ENCODE results near the gene DNAH8. TPM values are rescaled to one million over a fixed set of nuclear protein-coding genes. Genes with fewer than 3 reads are reported as not detected.
A peak's percentile ranks its signal among the peaks of the same experiment; 100 is the strongest.
"Not testable (repeated sequence)": the region's sequence is repeated elsewhere in the genome, so short reads cannot be mapped to it uniquely, and the experiment has no call there.

The DNAH8 gene
- total RNA-seq, 1 donor from 2014 or later = not detected

- no peak overlapping the region for H3K27ac ChIP-seq (ENCODE audit: low read depth, low read length)
- no peaks in the 10 kb centered on the region for H3K36me3 ChIP-seq (ENCODE audit: insufficient read depth, low read length)
- no peaks in the 10 kb centered on the region for H4K20me1 ChIP-seq (ENCODE audit: insufficient read depth, low read length)
- Mint-ChIP-seq H3K4me1 (ENCODE audit: low read depth, unreplicated experiment) (peaks cover 8% of the 10 kb centered on the region), H3K36me3 (ENCODE audit: low read depth, unreplicated experiment) (no peaks in the 10 kb centered on the region), H3K27me3 (ENCODE audit: low read depth, unreplicated experiment) (peaks cover 8% of the 10 kb centered on the region), H3K9me3 (ENCODE audit: unreplicated experiment) (no peaks in the 10 kb centered on the region), H3K4me3 (ENCODE audit: unreplicated experiment) (no peak overlapping the region), H3K27ac (ENCODE audit: unreplicated experiment) (no peak overlapping the region)
- H3K9me3 ChIP-seq (ENCODE audit: insufficient read depth, low read depth, low read length) = no peaks in the 10 kb centered on the region
- H2AFZ ChIP-seq (ENCODE audit: low read depth, low read length) = peak overlapping the region; percentile 58
- peaks cover 3% of the 10 kb centered on the region for H3K27me3 ChIP-seq (ENCODE audit: insufficient read depth, low read length)
- TF ChIP-seq CTCF (IDR thresholded peaks at IDR 0.05; ENCODE audit: insufficient read depth, low read depth, low read length) (peak; percentile 98), EZH2 (IDR thresholded peaks at IDR 0.05; ENCODE audit: insufficient read depth, low read length) (no peak)
- peak; percentile 13 for DNase-seq (ENCODE audit: low read depth)
- no peak overlapping the region for H3K4me2 ChIP-seq (ENCODE audit: low read length)
- no peak overlapping the region for H3K4me3 ChIP-seq (ENCODE audit: insufficient read depth, low read depth, low read length)
- H3K4me1 ChIP-seq (ENCODE audit: insufficient read depth, low read length) = no peaks in the 10 kb centered on the region
- H3K9ac ChIP-seq (ENCODE audit: low read length) = no peak overlapping the region
- H3K79me2 ChIP-seq (ENCODE audit: insufficient read depth, low read length) = no peaks in the 10 kb centered on the region
- FAIRE-seq = peak; percentile 17
Measured at GRCh38 chr6:38871741-38872568, 156.8 kb downstream of the DNAH8 start.

- TF ChIP-seq CTCF (IDR thresholded peaks at IDR 0.05; ENCODE audit: insufficient read depth, low read depth, low read length) (no peak), EZH2 (IDR thresholded peaks at IDR 0.05; ENCODE audit: insufficient read depth, low read length) (no peak)
- Histone ChIP-seq H3K27me3 (ENCODE audit: insufficient read depth, low read length) (peaks cover 3% of the 10 kb centered on the region), H3K27ac (ENCODE audit: low read depth, low read length) (no peak overlapping the region), H3K4me2 (ENCODE audit: low read length) (no peak overlapping the region), H3K79me2 (ENCODE audit: insufficient read depth, low read length) (no peaks in the 10 kb centered on the region), H3K4me1 (ENCODE audit: insufficient read depth, low read length) (no peaks in the 10 kb centered on the region), H3K9me3 (ENCODE audit: insufficient read depth, low read depth, low read length) (no peaks in the 10 kb centered on the region), H2AFZ (ENCODE audit: low read depth, low read length) (no peak overlapping the region), H4K20me1 (ENCODE audit: insufficient read depth, low read length) (no peaks in the 10 kb centered on the region), H3K4me3 (ENCODE audit: insufficient read depth, low read depth, low read length) (no peak overlapping the region), H3K9ac (ENCODE audit: low read length) (no peak overlapping the region), H3K36me3 (ENCODE audit: insufficient read depth, low read length) (no peaks in the 10 kb centered on the region)
- Mint-ChIP-seq H3K4me3 (ENCODE audit: unreplicated experiment) (no peak overlapping the region), H3K9me3 (ENCODE audit: unreplicated experiment) (no peaks in the 10 kb centered on the region), H3K4me1 (ENCODE audit: low read depth, unreplicated experiment) (peaks cover 5% of the 10 kb centered on the region), H3K27me3 (ENCODE audit: low read depth, unreplicated experiment) (peaks cover 8% of the 10 kb centered on the region), H3K27ac (ENCODE audit: unreplicated experiment) (no peak overlapping the region), H3K36me3 (ENCODE audit: low read depth, unreplicated experiment) (no peaks in the 10 kb centered on the region)
- no peak for FAIRE-seq
- DNase-seq (ENCODE audit: low read depth) = no peak
Measured at GRCh38 chr6:38873001-38873400, 157.9 kb downstream of the DNAH8 start.

GRCh38 chr6:38873816-38874215 lies 158.7 kb downstream of the DNAH8 start:
- H3K27ac ChIP-seq (ENCODE audit: low read depth, low read length); H3K4me3 Mint-ChIP-seq (ENCODE audit: unreplicated experiment); H3K9me3 ChIP-seq (ENCODE audit: insufficient read depth, low read depth, low read length); H3K27me3 Mint-ChIP-seq (ENCODE audit: low read depth, unreplicated experiment); H3K9me3 Mint-ChIP-seq (ENCODE audit: unreplicated experiment); DNase-seq (ENCODE audit: low read depth); H3K4me1 ChIP-seq (ENCODE audit: insufficient read depth, low read length); H3K4me3 ChIP-seq (ENCODE audit: insufficient read depth, low read depth, low read length); H3K79me2 ChIP-seq (ENCODE audit: insufficient read depth, low read length); H4K20me1 ChIP-seq (ENCODE audit: insufficient read depth, low read length); H3K4me1 Mint-ChIP-seq (ENCODE audit: low read depth, unreplicated experiment); H3K27ac Mint-ChIP-seq (ENCODE audit: unreplicated experiment); H3K4me2 ChIP-seq (ENCODE audit: low read length); H3K9ac ChIP-seq (ENCODE audit: low read length); H3K27me3 ChIP-seq (ENCODE audit: insufficient read depth, low read length); H2AFZ ChIP-seq (ENCODE audit: low read depth, low read length); H3K36me3 ChIP-seq (ENCODE audit: insufficient read depth, low read length); FAIRE-seq; H3K36me3 Mint-ChIP-seq (ENCODE audit: low read depth, unreplicated experiment): not testable (repeated sequence)
